GM03348 (cell line): ENCODE data around the gene CCR3.

Experiments
- DNase-seq: peaks from one replicate; pipeline ENCODE4 v3.0.0; 2012; ENCODE audit warnings: low spot score

CCR3 gene

GRCh38 chr3:46221391-46221790 lies 20.9 kb upstream of the CCR3 start:
- no peak for DNase-seq

GRCh38 chr3:46221938-46222337 lies 20.3 kb upstream of the CCR3 start:
- no peak for DNase-seq

GRCh38 chr3:46222435-46223161 lies 19.7 kb upstream of the CCR3 start:
- no peak for DNase-seq

- peak; percentile 20 for DNase-seq
These were observed 13.7 kb upstream of the CCR3 start for GRCh38 chr3:46228260-46229242.

GRCh38 chr3:46231323-46231722 lies 10.9 kb upstream of the CCR3 start:
- no peak for DNase-seq

GRCh38 chr3:46233194-46233593 lies 9.1 kb upstream of the CCR3 start:
- no peak for DNase-seq

GRCh38 chr3:46235425-46235824 lies 6.8 kb upstream of the CCR3 start:
- no peak for DNase-seq

- no peak for DNase-seq
These were observed 5.8 kb upstream of the CCR3 start for GRCh38 chr3:46236294-46237054.

GRCh38 chr3:46238386-46238785 lies 3.9 kb upstream of the CCR3 start:
- no peak for DNase-seq

GRCh38 chr3:46239301-46239938 lies 2.8 kb upstream of the CCR3 start:
- DNase-seq: no peak

- DNase-seq: no peak
These were observed 2.3 kb upstream of the CCR3 start for GRCh38 chr3:46239952-46240351.

- DNase-seq: no peak
These were observed 1.3 kb downstream of the CCR3 start for GRCh38 chr3:46243560-46243959.

GRCh38 chr3:46245146-46245545 lies 2.9 kb downstream of the CCR3 start:
- no peak for DNase-seq

- no peak for DNase-seq
These were observed 10.7 kb downstream of the CCR3 start for GRCh38 chr3:46252980-46253379.

GRCh38 chr3:46258525-46258924 lies 16.3 kb downstream of the CCR3 start:
- no peak for DNase-seq

GRCh38 chr3:46261926-46262594 lies 19.8 kb downstream of the CCR3 start:
- no peak for DNase-seq

GRCh38 chr3:46264002-46264401 lies 21.7 kb downstream of the CCR3 start:
- no peak for DNase-seq

GRCh38 chr3:46266598-46266997 lies 24.3 kb downstream of the CCR3 start:
- DNase-seq: no peak

- DNase-seq: no peak
These were observed 27.3 kb downstream of the CCR3 start for GRCh38 chr3:46269556-46269955.

GRCh38 chr3:46270474-46270873 lies 28.2 kb downstream of the CCR3 start:
- DNase-seq: no peak

GRCh38 chr3:46271209-46271745 lies 29.0 kb downstream of the CCR3 start:
- no peak for DNase-seq
